Measurements from ENCODE around the gene ICA1L. TPM values are rescaled to one million over a fixed set of nuclear protein-coding genes. Genes with fewer than 3 reads are reported as not detected.

Gene ICA1L
- total RNA-seq, 1 experiment from 2014 or later = 6.4 TPM

GRCh38 chr2:202763916-202764315 lies 107.7 kb downstream of the ICA1L start:
- H3K27ac ChIP-seq (ENCODE audit: low read length) = no peak overlapping the region
- H3K9me3 ChIP-seq (ENCODE audit: control insufficient read depth, insufficient read depth, low read depth, low read length) = no peaks in the 10 kb centered on the region
- no peaks in the 10 kb centered on the region for H3K27me3 ChIP-seq (ENCODE audit: control insufficient read depth, insufficient read depth, low read length)
- ChIA-PET POLR2A (no interaction called here), CTCF (no interaction called here)
- in situ Hi-C loops (cut with HindIII; ENCODE audit: low pct_unique_long_range_greater_than_20kb, low sequenced_read_pairs) = no loop called here
- TF ChIP-seq, protein P1, sequence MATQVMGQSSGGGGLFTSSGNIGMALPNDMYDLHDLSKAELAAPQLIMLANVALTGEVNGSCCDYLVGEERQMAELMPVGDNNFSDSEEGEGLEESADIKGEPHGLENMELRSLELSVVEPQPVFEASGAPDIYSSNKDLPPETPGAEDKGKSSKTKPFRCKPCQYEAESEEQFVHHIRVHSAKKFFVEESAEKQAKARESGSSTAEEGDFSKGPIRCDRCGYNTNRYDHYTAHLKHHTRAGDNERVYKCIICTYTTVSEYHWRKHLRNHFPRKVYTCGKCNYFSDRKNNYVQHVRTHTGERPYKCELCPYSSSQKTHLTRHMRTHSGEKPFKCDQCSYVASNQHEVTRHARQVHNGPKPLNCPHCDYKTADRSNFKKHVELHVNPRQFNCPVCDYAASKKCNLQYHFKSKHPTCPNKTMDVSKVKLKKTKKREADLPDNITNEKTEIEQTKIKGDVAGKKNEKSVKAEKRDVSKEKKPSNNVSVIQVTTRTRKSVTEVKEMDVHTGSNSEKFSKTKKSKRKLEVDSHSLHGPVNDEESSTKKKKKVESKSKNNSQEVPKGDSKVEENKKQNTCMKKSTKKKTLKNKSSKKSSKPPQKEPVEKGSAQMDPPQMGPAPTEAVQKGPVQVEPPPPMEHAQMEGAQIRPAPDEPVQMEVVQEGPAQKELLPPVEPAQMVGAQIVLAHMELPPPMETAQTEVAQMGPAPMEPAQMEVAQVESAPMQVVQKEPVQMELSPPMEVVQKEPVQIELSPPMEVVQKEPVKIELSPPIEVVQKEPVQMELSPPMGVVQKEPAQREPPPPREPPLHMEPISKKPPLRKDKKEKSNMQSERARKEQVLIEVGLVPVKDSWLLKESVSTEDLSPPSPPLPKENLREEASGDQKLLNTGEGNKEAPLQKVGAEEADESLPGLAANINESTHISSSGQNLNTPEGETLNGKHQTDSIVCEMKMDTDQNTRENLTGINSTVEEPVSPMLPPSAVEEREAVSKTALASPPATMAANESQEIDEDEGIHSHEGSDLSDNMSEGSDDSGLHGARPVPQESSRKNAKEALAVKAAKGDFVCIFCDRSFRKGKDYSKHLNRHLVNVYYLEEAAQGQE (IDR thresholded peaks at IDR 0.05; ENCODE audit: insufficient read depth in 1 of 2, low read depth in 2 of 2, low read length in 1 of 2) = no peak
- TF ChIP-seq CTCF (IDR thresholded peaks at IDR 0.05) = no peak
- TF ChIP-seq POLR2AphosphoS5 (IDR thresholded peaks at IDR 0.05; ENCODE audit: low read depth, low read length) = no peak
- no peak for TF ChIP-seq TCF7L2 (IDR thresholded peaks at IDR 0.05; ENCODE audit: low read depth, low read length)
- TF ChIP-seq SIN3A (IDR thresholded peaks at IDR 0.05; ENCODE audit: borderline replicate concordance, insufficient read depth, low read depth, low read length) = no peak
- intact Hi-C loops (cut with micrococcal nuclease; ENCODE audit: unreplicated experiment) = no loop called here
- DNase-seq (ENCODE audit: low read depth, low spot score) (no peak), ATAC-seq (no peak)
- no peaks in the 10 kb centered on the region for H3K4me1 ChIP-seq (ENCODE audit: control insufficient read depth, insufficient read depth, low read length)
- no peak overlapping the region for H3K4me3 ChIP-seq (ENCODE audit: low read depth in 2 of 2, low read length in 2 of 2)
- no TSS peak for BruUV-seq (replicated peaks)
- H3K36me3 ChIP-seq (ENCODE audit: control insufficient read depth, insufficient read depth, low read length) = no peaks in the 10 kb centered on the region

GRCh38 chr2:202762556-202762955 lies 109.0 kb downstream of the ICA1L start:
- TF ChIP-seq POLR2AphosphoS5 (IDR thresholded peaks at IDR 0.05; ENCODE audit: low read depth, low read length) (no peak), CTCF (IDR thresholded peaks at IDR 0.05) (no peak), SIN3A (IDR thresholded peaks at IDR 0.05; ENCODE audit: borderline replicate concordance, insufficient read depth, low read depth, low read length) (no peak), TCF7L2 (IDR thresholded peaks at IDR 0.05; ENCODE audit: low read depth, low read length) (no peak)
- TF ChIP-seq, protein P1 (IDR thresholded peaks at IDR 0.05; ENCODE audit: insufficient read depth in 1 of 2, low read depth in 2 of 2, low read length in 1 of 2) = no peak
- in situ Hi-C loops (cut with HindIII; ENCODE audit: low pct_unique_long_range_greater_than_20kb, low sequenced_read_pairs) = no loop called here
- DNase-seq (ENCODE audit: low read depth, low spot score) (no peak), ATAC-seq (no peak)
- CTCF ChIA-PET = no interaction called here
- BruUV-seq (replicated peaks) = no TSS peak
- H3K27me3 ChIP-seq (ENCODE audit: control insufficient read depth, insufficient read depth, low read length) = no peaks in the 10 kb centered on the region
- POLR2A ChIA-PET = no interaction called here
- no peaks in the 10 kb centered on the region for H3K9me3 ChIP-seq (ENCODE audit: control insufficient read depth, insufficient read depth, low read depth, low read length)
- intact Hi-C loops (cut with micrococcal nuclease; ENCODE audit: unreplicated experiment) = no loop called here
- H3K4me3 ChIP-seq (ENCODE audit: low read depth in 2 of 2, low read length in 2 of 2) = no peak overlapping the region
- no peaks in the 10 kb centered on the region for H3K36me3 ChIP-seq (ENCODE audit: control insufficient read depth, insufficient read depth, low read length)
- no peaks in the 10 kb centered on the region for H3K4me1 ChIP-seq (ENCODE audit: control insufficient read depth, insufficient read depth, low read length)
- no peak overlapping the region for H3K27ac ChIP-seq (ENCODE audit: low read length)

Data from Panc1 (cell line).